GM12872 (cell line): Measurements from ENCODE around the gene CEP85L.

ENCODE experiments used
- TF ChIP-seq, protein P1 (sequence below): IDR thresholded peaks from 3 replicates; pipeline ENCODE4 v1.5.1; 2011; ENCODE audit warnings: low read depth, mild to moderate bottlenecking, low read length, moderate library complexity; ENCODE audit not compliant: insufficient read depth

CEP85L gene

GRCh38 chr6:118489990-118490389 lies 161.4 kb downstream of the CEP85L start:
- TF ChIP-seq, protein P1, sequence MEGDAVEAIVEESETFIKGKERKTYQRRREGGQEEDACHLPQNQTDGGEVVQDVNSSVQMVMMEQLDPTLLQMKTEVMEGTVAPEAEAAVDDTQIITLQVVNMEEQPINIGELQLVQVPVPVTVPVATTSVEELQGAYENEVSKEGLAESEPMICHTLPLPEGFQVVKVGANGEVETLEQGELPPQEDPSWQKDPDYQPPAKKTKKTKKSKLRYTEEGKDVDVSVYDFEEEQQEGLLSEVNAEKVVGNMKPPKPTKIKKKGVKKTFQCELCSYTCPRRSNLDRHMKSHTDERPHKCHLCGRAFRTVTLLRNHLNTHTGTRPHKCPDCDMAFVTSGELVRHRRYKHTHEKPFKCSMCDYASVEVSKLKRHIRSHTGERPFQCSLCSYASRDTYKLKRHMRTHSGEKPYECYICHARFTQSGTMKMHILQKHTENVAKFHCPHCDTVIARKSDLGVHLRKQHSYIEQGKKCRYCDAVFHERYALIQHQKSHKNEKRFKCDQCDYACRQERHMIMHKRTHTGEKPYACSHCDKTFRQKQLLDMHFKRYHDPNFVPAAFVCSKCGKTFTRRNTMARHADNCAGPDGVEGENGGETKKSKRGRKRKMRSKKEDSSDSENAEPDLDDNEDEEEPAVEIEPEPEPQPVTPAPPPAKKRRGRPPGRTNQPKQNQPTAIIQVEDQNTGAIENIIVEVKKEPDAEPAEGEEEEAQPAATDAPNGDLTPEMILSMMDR, result no peak

- TF ChIP-seq, protein P1, result no peak
Observed at GRCh38 chr6:118488631-118489030, 162.8 kb downstream of the CEP85L start.

- TF ChIP-seq, protein P1, result no peak
Observed at GRCh38 chr6:118485601-118486550, 165.5 kb downstream of the CEP85L start.

DNA sequence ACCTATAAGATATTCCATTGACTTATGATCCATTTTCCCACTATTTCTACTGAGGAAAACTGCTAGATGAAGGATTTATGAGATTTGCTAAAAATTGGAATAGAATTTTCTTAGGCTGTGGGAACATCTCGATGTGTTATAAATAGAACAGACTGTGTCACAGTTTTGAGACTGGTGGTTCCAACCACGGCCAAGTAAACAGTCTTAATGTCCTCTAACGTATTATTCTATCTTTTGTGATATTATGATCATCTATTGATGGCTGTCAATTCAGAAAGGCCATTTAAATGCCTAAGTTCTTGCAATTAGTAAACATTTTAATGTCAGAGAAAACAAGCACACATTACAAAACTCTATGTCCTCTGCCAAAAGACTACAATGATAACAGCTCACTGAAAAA lies 174.8 kb downstream of the CEP85L start:
- TF ChIP-seq, protein P1, result no peak

DNA sequence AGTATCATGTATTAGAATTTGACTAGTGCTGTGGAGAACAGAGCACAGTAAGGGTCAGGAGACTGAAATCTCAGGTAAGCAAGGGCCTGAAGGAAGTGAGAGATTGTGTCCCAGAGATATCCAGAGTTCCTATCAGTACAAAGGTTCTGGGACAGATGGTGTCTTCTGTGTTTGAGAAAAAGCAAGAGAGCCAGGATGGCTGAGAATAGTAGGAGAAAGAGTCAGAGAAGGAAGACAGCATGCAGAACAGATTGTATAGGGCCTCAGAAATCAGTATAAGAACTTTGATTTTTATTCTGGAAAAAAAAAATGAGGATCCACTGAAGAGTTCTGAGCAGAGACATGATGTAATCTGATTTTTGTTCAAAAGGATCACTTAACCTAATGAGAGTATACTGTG lies 178.1 kb downstream of the CEP85L start:
- TF ChIP-seq, protein P1, result no peak

GRCh38 chr6:118469468-118469867 lies 181.9 kb downstream of the CEP85L start:
- TF ChIP-seq, protein P1, result no peak

DNA sequence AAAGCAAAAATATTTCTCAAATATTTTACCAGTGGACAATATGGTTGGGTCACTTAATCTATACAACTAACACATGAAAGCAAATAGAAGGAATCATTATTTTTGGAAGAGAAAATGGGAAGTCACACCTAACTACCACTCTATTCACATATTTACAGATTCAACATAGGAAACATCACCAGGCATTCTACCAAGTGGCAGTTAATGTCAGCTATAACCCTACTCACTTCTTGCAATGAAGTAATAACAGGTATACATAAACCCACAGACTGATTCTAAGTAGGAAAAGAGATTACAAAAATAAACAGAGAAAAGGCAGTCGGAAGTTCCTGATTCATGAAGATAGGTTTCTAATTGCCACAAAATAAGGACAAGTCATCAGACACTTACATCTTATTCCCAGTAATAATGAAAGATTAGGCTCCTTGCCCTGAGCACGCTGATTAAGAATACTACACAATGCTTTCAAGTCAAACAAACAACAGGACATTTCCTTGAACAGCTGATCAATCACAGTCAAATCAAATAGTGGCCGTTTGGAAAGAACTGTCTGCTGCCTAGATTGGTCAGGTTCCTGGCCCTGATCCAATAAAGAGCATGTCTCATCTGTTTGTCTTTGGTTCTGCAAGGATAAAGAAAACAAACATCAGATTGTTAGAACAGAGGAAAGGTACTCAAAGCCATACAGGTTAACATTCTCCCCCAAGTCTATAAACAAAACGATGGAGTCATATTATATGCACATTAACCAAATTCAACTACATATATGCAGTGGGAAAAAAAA lies 182.5 kb downstream of the CEP85L start:
- TF ChIP-seq, protein P1, result no peak
